Measurements from ENCODE around the gene RPL18.

RPL18 gene

GRCh38 chr19:48573163-48573505 lies 45.8 kb downstream of the RPL18 start:
- no peak for DNase-seq

DNA sequence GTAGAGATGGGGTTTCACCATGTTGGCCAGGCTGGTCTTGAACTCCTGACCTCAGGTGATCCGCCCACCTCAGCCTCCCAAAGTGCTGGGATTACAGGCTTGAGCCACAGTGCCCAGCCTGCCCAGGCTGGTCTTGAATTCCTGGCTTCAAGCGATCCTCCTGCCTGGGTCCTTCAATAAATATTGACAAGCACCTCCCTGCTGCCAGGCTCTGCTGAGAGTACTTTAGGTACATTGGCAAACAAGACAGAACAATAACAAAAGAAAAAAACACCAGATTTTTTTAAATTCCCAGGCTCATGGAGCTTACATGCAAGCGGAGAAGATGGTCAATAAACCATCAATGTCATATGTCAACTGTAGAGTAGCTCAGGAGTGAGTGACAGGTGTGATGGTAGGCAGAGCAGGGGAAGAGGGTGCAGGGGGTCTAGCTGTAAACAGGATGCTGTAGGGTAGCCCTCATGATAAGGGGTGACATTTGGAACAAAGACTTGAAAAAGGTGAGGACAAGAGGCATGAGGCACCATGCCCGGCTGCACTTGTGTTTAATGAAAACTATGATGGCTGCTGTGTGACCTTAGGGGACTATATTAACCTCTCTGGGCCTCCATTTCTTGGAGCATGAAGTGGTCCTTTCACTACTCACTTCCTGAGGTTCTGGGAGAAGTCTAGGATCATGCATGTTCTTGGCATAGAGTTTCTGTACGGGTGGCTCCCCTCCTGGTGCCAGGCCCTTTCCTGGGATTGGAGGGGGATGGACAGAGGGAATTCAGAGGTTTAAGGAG lies 47.4 kb downstream of the RPL18 start:
- DNase-seq = no peak

DNA sequence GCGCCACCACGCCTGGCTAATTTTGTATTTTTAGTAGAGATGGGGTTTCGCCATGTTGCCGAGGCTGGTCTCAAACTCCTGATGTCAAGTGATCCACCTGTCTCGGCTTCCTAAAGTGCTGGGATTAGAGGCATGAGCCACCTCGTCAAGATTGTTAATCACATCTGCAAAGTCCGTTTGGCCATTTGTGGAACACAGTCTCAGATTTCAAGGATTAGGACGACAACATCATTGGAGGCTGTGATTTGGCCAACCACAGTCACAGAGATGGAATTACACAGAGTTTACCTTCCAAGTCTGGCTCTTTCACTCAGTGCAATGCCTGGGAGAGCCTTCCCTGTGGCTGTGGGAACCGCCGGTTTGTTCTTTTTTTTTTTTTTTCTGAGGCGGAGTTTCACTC lies 49.2 kb downstream of the RPL18 start:
- DNase-seq = no peak

GRCh38 chr19:48568345-48568886 lies 50.6 kb downstream of the RPL18 start:
- no peak for DNase-seq
